WTC11 (cell line): Measurements from ENCODE around the gene KLHL29. TPM values are rescaled to one million over a fixed set of nuclear protein-coding genes. Genes with fewer than 3 reads are reported as not detected.

ENCODE experiments used
- ATAC-seq: fragments of 200-7000 bp; cut with Tn5 transposase; 2 replicates; pipeline ENCODE4 v1.10.0; 2021; ENCODE audit warnings: mild to moderate bottlenecking, moderate library complexity
- CTCF ChIA-PET: fragments of 300-600 bp; sonication (Branson Sonifier 250); formaldehyde crosslinking; loops from one replicate; lab custom pipeline; 2021; ENCODE audit warnings: antibody characterized with exemption; lab: Charles Lee
- POLR2A ChIA-PET: fragments of 350-600 bp; sonication (Branson Sonifier 250); formaldehyde crosslinking; loops from one replicate; lab custom pipeline; 2021; ENCODE audit warnings: antibody characterized with exemption; lab: Charles Lee
- DNase-seq: peaks from one replicate; pipeline ENCODE4 v3.0.0; 2021; ENCODE audit warnings: low spot score
- H3K27ac Mint-ChIP-seq: 2 replicates; pipeline ENCODE4 v1.8.0; 2021; ENCODE audit warnings: mixed read lengths
- H3K27me3 Mint-ChIP-seq: 2 replicates; pipeline ENCODE4 v1.8.0; 2021; ENCODE audit warnings: low read depth, mild to moderate bottlenecking, moderate library complexity, mixed read lengths
- H3K36me3 Mint-ChIP-seq: 2 replicates; pipeline ENCODE4 v1.8.0; 2021; ENCODE audit warnings: mixed read lengths
- H3K4me1 Mint-ChIP-seq: 2 replicates; pipeline ENCODE4 v1.8.0; 2022; ENCODE audit warnings: mixed read lengths
- H3K4me3 Mint-ChIP-seq: 2 replicates; pipeline ENCODE4 v1.8.0; 2021; ENCODE audit warnings: mild to moderate bottlenecking, moderate library complexity, mixed read lengths
- H3K9me3 Mint-ChIP-seq: 2 replicates; pipeline ENCODE4 v1.8.0; 2021; ENCODE audit warnings: mixed read lengths
- CREB1 ChIP-seq: sonication (generic); formaldehyde crosslinking; IDR thresholded peaks from 2 replicates; pipeline ENCODE4 v1.8.0; 2023; ENCODE audit warnings: mild to moderate bottlenecking, missing genetic modification reagents
- GTF2I ChIP-seq: fragments of 250-450 bp; sonication (Bioruptor Pico); conservative IDR thresholded peaks from 2 replicates; pipeline ENCODE4 v1.4.0; 2021; ENCODE audit warnings: mild to moderate bottlenecking
- HMGA2 ChIP-seq: fragments of 250-450 bp; sonication (Bioruptor Pico); IDR thresholded peaks from 2 replicates; pipeline ENCODE4 v1.4.0; 2021; ENCODE audit warnings: mild to moderate bottlenecking, moderate library complexity
- IRF2 ChIP-seq: sonication (generic); formaldehyde crosslinking; IDR thresholded peaks from 2 replicates; pipeline ENCODE4 v1.8.0; 2022; ENCODE audit warnings: low read depth, missing genetic modification reagents, borderline replicate concordance
- KAT7 ChIP-seq: sonication (generic); formaldehyde crosslinking; IDR thresholded peaks from 2 replicates; pipeline ENCODE4 v1.8.1; 2023; ENCODE audit warnings: missing genetic modification reagents, mild to moderate bottlenecking, borderline replicate concordance
- SMAD3 ChIP-seq: sonication (generic); formaldehyde crosslinking; IDR thresholded peaks from 2 replicates; pipeline ENCODE4 v1.8.0; 2022; ENCODE audit warnings: missing genetic modification reagents, mild to moderate bottlenecking, borderline replicate concordance
- SP1 ChIP-seq: sonication (generic); formaldehyde crosslinking; conservative IDR thresholded peaks from 2 replicates; pipeline ENCODE4 v1.8.1; 2022; ENCODE audit warnings: missing genetic modification reagents
- TEAD1 ChIP-seq: sonication (generic); formaldehyde crosslinking; IDR thresholded peaks from 2 replicates; pipeline ENCODE4 v1.8.0; 2022; ENCODE audit warnings: mild to moderate bottlenecking, missing genetic modification reagents
- ZBTB43 ChIP-seq: sonication (generic); formaldehyde crosslinking; IDR thresholded peaks from 2 replicates; pipeline ENCODE4 v1.8.1; 2023; ENCODE audit warnings: mild to moderate bottlenecking, missing genetic modification reagents
- total RNA-seq: library from RNA; stranded (reverse); gene quantifications from 3 replicates; pipeline ENCODE4 v1.2.3, GENCODE V29; 2021
- TF ChIP-seq, protein P1 (sequence below): sonication (generic); formaldehyde crosslinking; conservative IDR thresholded peaks from 2 replicates; pipeline ENCODE4 v1.8.1; 2023; ENCODE audit warnings: mild to moderate bottlenecking, low read depth, missing genetic modification reagents, moderate library complexity
- TF ChIP-seq, protein P2 (sequence below): sonication (generic); formaldehyde crosslinking; IDR thresholded peaks from 2 replicates; pipeline ENCODE4 v1.8.1; 2022; ENCODE audit warnings: missing genetic modification reagents, borderline replicate concordance
- TF ChIP-seq, protein P3 (sequence below): sonication (generic); formaldehyde crosslinking; IDR thresholded peaks from 2 replicates; pipeline ENCODE4 v1.8.1; 2022; ENCODE audit warnings: mild to moderate bottlenecking, missing genetic modification reagents, moderate library complexity, borderline replicate concordance
- TF ChIP-seq, protein P4 (sequence below): sonication (generic); formaldehyde crosslinking; IDR thresholded peaks from 2 replicates; pipeline ENCODE4 v1.8.1; 2023; ENCODE audit warnings: mild to moderate bottlenecking, missing genetic modification reagents, moderate library complexity
- TF ChIP-seq, protein P5 (sequence below): fragments of 250-450 bp; sonication (Bioruptor Pico); IDR thresholded peaks from 2 replicates; pipeline ENCODE4 v1.9.0; 2021; ENCODE audit warnings: mild to moderate bottlenecking

KLHL29 gene
- total RNA-seq, 1 experiment from 2014 or later, result 7.1 TPM

DNA sequence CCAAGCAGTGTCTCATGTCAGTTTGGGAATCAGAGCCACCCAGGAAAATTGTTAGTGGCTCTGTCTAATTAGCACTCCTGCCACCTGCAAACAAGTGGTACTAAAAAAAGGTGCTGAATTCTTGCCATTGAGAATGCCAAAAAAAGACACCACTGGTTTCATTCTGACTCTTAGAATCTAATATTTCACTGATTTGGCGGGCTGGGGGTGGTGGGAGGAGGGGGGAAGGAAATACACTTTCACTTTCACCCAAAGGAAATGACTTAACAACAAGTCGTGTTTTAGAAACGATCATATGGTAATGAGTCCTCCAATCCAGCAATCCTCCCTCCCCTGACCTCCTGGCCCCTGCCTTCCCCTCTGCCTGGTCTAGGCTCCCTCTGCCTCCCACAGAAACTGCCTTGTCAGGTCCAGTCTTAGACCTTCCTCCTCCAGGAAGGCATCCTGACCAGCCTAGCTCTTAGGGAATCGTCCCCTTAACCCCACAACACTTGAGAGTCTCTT lies 4.4 kb upstream of the KLHL29 start:
- Mint-ChIP-seq H3K27ac (no peak overlapping the region; the same call in 1 of the 2 replicates), H3K4me1 (peaks cover 17% of the 10 kb centered on the region), H3K27me3 (peaks cover 45% of the 10 kb centered on the region), H3K36me3 (no peaks in the 10 kb centered on the region), H3K9me3 (no peaks in the 10 kb centered on the region), H3K4me3 (no peak overlapping the region)
- TF ChIP-seq, protein P1, sequence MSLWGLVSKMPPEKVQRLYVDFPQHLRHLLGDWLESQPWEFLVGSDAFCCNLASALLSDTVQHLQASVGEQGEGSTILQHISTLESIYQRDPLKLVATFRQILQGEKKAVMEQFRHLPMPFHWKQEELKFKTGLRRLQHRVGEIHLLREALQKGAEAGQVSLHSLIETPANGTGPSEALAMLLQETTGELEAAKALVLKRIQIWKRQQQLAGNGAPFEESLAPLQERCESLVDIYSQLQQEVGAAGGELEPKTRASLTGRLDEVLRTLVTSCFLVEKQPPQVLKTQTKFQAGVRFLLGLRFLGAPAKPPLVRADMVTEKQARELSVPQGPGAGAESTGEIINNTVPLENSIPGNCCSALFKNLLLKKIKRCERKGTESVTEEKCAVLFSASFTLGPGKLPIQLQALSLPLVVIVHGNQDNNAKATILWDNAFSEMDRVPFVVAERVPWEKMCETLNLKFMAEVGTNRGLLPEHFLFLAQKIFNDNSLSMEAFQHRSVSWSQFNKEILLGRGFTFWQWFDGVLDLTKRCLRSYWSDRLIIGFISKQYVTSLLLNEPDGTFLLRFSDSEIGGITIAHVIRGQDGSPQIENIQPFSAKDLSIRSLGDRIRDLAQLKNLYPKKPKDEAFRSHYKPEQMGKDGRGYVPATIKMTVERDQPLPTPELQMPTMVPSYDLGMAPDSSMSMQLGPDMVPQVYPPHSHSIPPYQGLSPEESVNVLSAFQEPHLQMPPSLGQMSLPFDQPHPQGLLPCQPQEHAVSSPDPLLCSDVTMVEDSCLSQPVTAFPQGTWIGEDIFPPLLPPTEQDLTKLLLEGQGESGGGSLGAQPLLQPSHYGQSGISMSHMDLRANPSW, result no peak
- TF ChIP-seq, protein P2, sequence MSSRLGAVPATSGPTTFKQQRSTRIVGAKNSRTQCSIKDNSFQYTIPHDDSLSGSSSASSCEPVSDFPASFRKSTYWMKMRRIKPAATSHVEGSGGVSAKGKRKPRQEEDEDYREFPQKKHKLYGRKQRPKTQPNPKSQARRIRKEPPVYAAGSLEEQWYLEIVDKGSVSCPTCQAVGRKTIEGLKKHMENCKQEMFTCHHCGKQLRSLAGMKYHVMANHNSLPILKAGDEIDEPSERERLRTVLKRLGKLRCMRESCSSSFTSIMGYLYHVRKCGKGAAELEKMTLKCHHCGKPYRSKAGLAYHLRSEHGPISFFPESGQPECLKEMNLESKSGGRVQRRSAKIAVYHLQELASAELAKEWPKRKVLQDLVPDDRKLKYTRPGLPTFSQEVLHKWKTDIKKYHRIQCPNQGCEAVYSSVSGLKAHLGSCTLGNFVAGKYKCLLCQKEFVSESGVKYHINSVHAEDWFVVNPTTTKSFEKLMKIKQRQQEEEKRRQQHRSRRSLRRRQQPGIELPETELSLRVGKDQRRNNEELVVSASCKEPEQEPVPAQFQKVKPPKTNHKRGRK (CRISPR knock-in tag), result no peak
- no peak for TF ChIP-seq IRF2
- TF ChIP-seq CREB1, result no peak
- no peak for TF ChIP-seq KAT7 (CRISPR knock-in tag)
- TF ChIP-seq GTF2I (CRISPR knock-in tag), result no peak
- TF ChIP-seq, protein P3, sequence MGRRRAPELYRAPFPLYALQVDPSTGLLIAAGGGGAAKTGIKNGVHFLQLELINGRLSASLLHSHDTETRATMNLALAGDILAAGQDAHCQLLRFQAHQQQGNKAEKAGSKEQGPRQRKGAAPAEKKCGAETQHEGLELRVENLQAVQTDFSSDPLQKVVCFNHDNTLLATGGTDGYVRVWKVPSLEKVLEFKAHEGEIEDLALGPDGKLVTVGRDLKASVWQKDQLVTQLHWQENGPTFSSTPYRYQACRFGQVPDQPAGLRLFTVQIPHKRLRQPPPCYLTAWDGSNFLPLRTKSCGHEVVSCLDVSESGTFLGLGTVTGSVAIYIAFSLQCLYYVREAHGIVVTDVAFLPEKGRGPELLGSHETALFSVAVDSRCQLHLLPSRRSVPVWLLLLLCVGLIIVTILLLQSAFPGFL, result no peak
- DNase-seq, result no peak
- CTCF ChIA-PET, result no interaction called here
- ATAC-seq, result no peak; the same call in 1 of the 2 replicates
- POLR2A ChIA-PET, result no interaction called here

GRCh38 chr2:23381084-23381483 lies 3.9 kb upstream of the KLHL29 start:
- ChIA-PET CTCF (no interaction called here), POLR2A (no interaction called here)
- H3K4me1 Mint-ChIP-seq, result peaks cover 17% of the 10 kb centered on the region
- H3K27ac Mint-ChIP-seq, result no peak overlapping the region; the same call in 1 of the 2 replicates
- ATAC-seq, result no peak
- peaks cover 47% of the 10 kb centered on the region for H3K27me3 Mint-ChIP-seq
- TF ChIP-seq SMAD3 (no peak), HMGA2 (CRISPR knock-in tag) (no peak), SP1 (CRISPR knock-in tag) (no peak), ZBTB43 (CRISPR knock-in tag) (no peak), TEAD1 (no peak)
- TF ChIP-seq, protein P4, sequence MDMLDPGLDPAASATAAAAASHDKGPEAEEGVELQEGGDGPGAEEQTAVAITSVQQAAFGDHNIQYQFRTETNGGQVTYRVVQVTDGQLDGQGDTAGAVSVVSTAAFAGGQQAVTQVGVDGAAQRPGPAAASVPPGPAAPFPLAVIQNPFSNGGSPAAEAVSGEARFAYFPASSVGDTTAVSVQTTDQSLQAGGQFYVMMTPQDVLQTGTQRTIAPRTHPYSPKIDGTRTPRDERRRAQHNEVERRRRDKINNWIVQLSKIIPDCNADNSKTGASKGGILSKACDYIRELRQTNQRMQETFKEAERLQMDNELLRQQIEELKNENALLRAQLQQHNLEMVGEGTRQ, result no peak
- TF ChIP-seq, protein P5, sequence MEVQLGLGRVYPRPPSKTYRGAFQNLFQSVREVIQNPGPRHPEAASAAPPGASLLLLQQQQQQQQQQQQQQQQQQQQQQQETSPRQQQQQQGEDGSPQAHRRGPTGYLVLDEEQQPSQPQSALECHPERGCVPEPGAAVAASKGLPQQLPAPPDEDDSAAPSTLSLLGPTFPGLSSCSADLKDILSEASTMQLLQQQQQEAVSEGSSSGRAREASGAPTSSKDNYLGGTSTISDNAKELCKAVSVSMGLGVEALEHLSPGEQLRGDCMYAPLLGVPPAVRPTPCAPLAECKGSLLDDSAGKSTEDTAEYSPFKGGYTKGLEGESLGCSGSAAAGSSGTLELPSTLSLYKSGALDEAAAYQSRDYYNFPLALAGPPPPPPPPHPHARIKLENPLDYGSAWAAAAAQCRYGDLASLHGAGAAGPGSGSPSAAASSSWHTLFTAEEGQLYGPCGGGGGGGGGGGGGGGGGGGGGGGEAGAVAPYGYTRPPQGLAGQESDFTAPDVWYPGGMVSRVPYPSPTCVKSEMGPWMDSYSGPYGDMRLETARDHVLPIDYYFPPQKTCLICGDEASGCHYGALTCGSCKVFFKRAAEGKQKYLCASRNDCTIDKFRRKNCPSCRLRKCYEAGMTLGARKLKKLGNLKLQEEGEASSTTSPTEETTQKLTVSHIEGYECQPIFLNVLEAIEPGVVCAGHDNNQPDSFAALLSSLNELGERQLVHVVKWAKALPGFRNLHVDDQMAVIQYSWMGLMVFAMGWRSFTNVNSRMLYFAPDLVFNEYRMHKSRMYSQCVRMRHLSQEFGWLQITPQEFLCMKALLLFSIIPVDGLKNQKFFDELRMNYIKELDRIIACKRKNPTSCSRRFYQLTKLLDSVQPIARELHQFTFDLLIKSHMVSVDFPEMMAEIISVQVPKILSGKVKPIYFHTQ (CRISPR knock-in tag), result no peak
- H3K9me3 Mint-ChIP-seq, result no peaks in the 10 kb centered on the region
- no peaks in the 10 kb centered on the region for H3K36me3 Mint-ChIP-seq
- H3K4me3 Mint-ChIP-seq, result no peak overlapping the region
- DNase-seq, result no peak
